ENCODE data around the gene CA9. TPM values are rescaled to one million over a fixed set of nuclear protein-coding genes. Genes with fewer than 3 reads are reported as not detected.
"Not testable (repeated sequence)": the region's sequence is repeated elsewhere in the genome, so short reads cannot be mapped to it uniquely, and the experiment has no call there.

Gene CA9
- total RNA-seq (under 1 TPM in 1 of 2 experiments, not detected in 1; 0.75 TPM), polyA plus RNA-seq (not detected)

DNA sequence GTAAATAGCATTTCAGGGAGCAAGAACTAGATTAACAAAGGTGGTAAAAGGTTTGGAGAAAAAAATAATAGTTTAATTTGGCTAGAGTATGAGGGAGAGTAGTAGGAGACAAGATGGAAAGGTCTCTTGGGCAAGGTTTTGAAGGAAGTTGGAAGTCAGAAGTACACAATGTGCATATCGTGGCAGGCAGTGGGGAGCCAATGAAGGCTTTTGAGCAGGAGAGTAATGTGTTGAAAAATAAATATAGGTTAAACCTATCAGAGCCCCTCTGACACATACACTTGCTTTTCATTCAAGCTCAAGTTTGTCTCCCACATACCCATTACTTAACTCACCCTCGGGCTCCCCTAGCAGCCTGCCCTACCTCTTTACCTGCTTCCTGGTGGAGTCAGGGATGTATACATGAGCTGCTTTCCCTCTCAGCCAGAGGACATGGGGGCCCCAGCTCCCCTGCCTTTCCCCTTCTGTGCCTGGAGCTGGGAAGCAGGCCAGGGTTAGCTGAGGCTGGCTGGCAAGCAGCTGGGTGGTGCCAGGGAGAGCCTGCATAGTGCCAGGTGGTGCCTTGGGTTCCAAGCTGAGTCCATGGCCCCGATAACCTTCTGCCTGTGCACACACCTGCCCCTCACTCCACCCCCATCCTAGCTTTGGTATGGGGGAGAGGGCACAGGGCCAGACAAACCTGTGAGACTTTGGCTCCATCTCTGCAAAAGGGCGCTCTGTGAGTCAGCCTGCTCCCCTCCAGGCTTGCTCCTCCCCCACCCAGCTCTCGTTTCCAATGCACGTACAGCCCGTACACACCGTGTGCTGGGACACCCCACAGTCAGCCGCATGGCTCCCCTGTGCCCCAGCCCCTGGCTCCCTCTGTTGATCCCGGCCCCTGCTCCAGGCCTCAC lies at the start of gene CA9:
Gene CA9, plus strand, starts transcription at position 797 of the 893 bp plus-strand sequence. Its CDS starts 32 bp downstream, at position 829.
- no peak within 1 kb of the TSS for H3K27ac ChIP-seq (ENCODE audit: low read depth, low read length)
- no peaks in the 10 kb centered on the region for H3K9me3 ChIP-seq (ENCODE audit: low read length)
- DNase-seq, result no peak
- H3K36me3 Mint-ChIP-seq, result no peaks in the 10 kb centered on the region
- H3K27me3 ChIP-seq (ENCODE audit: insufficient read depth, low read length, poor library complexity, severe bottlenecking), result no peaks in the 10 kb centered on the region
- peak within 1 kb of the TSS in 2 of 8 donors; percentile 38 to 67 for H3K27ac Mint-ChIP-seq
- no peaks in the 10 kb centered on the region for H3K9me3 Mint-ChIP-seq
- H3K4me3 ChIP-seq (ENCODE audit: low read length), result no peak within 1 kb of the TSS
- POLR2A ChIA-PET, result no interaction called here
- H3K4me1 ChIP-seq (ENCODE audit: insufficient read depth, low read length), result no peaks in the 10 kb centered on the region
- H3K36me3 ChIP-seq (ENCODE audit: insufficient read depth, low read length), result no peaks in the 10 kb centered on the region
- peaks cover 11 to 13% of the 10 kb centered on the region in 2 donors for H3K27me3 Mint-ChIP-seq
- H3K4me1 Mint-ChIP-seq, result peaks cover 11 to 20% (median 20%) of the 10 kb centered on the region in 3 donors
- CTCF ChIA-PET, result no interaction called here
- H3K4me3 Mint-ChIP-seq, result peak within 1 kb of the TSS in 6 of 7 donors; percentile 35 to 78 (median 56)

- Mint-ChIP-seq H3K4me1 (peaks cover 0 to 4% (median 0%) of the 10 kb centered on the region in 3 donors), H3K27me3 (no peaks in the 10 kb centered on the region), H3K27ac (peak overlapping the region in 1 of 8 donors; percentile 63), H3K36me3 (no peaks in the 10 kb centered on the region), H3K4me3 (no peak overlapping the region), H3K9me3 (no peaks in the 10 kb centered on the region)
- no peak for DNase-seq
- Histone ChIP-seq H3K27me3 (ENCODE audit: insufficient read depth, low read length, poor library complexity, severe bottlenecking) (no peaks in the 10 kb centered on the region), H3K4me3 (ENCODE audit: low read length) (no peak overlapping the region), H3K27ac (ENCODE audit: low read depth, low read length) (no peak overlapping the region), H3K9me3 (ENCODE audit: low read length) (no peaks in the 10 kb centered on the region), H3K4me1 (ENCODE audit: insufficient read depth, low read length) (no peaks in the 10 kb centered on the region), H3K36me3 (ENCODE audit: insufficient read depth, low read length) (no peaks in the 10 kb centered on the region)
- ChIA-PET POLR2A (no interaction called here), CTCF (interaction anchor here (1.8 to 2.0 kb wide), 2 partner anchors 19 to 69 kb away, joined by 7 to 8 read pairs; no protein-coding TSS in a partner anchor)
Measured at GRCh38 chr9:35627575-35627974, 46.2 kb upstream of the CA9 start.

DNA sequence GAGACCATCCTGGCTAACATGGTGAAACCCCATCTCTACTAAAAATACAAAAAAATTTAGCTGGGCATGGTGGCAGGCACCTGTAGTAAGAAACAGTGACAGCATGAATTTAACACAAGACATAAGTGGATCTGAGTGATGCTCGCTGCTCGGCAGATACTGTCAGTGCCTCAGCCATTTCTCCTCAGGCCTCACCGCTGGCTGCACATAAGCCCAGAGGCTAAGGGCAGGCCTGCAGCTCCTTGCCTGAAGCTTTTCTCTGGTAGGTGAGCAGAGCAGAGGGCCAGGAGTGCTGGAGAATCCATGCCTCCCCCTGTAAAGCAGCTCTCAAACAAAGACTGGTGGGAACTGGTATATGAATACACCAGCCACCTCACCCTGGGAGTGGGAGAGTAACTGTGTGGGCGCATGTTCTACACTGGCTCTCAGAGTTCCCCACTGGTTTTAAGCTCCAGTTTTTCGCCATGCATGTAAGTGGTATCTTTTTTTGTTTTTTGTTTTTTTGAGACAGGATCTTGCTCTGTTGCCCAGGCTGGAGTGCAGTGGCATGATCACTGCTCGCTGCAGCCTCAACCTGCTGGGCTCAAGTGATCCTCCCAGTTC lies 45.2 kb upstream of the CA9 start:
- no peaks in the 10 kb centered on the region for H3K9me3 ChIP-seq (ENCODE audit: low read length)
- H3K4me3 Mint-ChIP-seq, result no peak overlapping the region
- H3K27me3 Mint-ChIP-seq, result no peaks in the 10 kb centered on the region
- H3K36me3 ChIP-seq (ENCODE audit: insufficient read depth, low read length), result no peaks in the 10 kb centered on the region
- H3K4me3 ChIP-seq (ENCODE audit: low read length), result no peak overlapping the region
- no peak for DNase-seq
- peaks cover 0 to 4% (median 0%) of the 10 kb centered on the region in 3 donors for H3K4me1 Mint-ChIP-seq
- no peaks in the 10 kb centered on the region for H3K9me3 Mint-ChIP-seq
- CTCF ChIA-PET, result interaction anchor here (0.8 to 2.3 kb wide), 6 partner anchors 8 to 68 kb away, joined by 3 to 8 read pairs (median 6); no protein-coding TSS in a partner anchor
- H3K4me1 ChIP-seq (ENCODE audit: insufficient read depth, low read length), result no peaks in the 10 kb centered on the region
- no peaks in the 10 kb centered on the region for H3K36me3 Mint-ChIP-seq
- POLR2A ChIA-PET, result interaction anchor here (1.0 kb wide), 2 partner anchors 8 to 19 kb away, joined by 4 read pairs; no protein-coding TSS in a partner anchor
- H3K27ac ChIP-seq (ENCODE audit: low read depth, low read length), result no peak overlapping the region
- H3K27ac Mint-ChIP-seq, result no peak overlapping the region
- no peaks in the 10 kb centered on the region for H3K27me3 ChIP-seq (ENCODE audit: insufficient read depth, low read length, poor library complexity, severe bottlenecking)

GRCh38 chr9:35629597-35629996 lies 44.1 kb upstream of the CA9 start:
- H3K9me3 Mint-ChIP-seq, result no peaks in the 10 kb centered on the region
- Histone ChIP-seq H3K27me3 (ENCODE audit: insufficient read depth, low read length, poor library complexity, severe bottlenecking) (no peaks in the 10 kb centered on the region), H3K9me3 (ENCODE audit: low read length) (no peaks in the 10 kb centered on the region), H3K4me3 (ENCODE audit: low read length) (no peak overlapping the region), H3K27ac (ENCODE audit: low read depth, low read length) (no peak overlapping the region), H3K4me1 (ENCODE audit: insufficient read depth, low read length) (no peaks in the 10 kb centered on the region), H3K36me3 (ENCODE audit: insufficient read depth, low read length) (no peaks in the 10 kb centered on the region)
- no peaks in the 10 kb centered on the region for H3K36me3 Mint-ChIP-seq
- H3K27ac Mint-ChIP-seq, result no peak overlapping the region
- H3K4me1 Mint-ChIP-seq, result peaks cover 0 to 5% (median 0%) of the 10 kb centered on the region in 3 donors
- ChIA-PET POLR2A (interaction anchor here (1.0 kb wide), 1 partner anchor 17 kb away, joined by 4 read pairs; no protein-coding TSS in a partner anchor), CTCF (interaction anchor here (0.8 to 2.3 kb wide), 6 partner anchors 9 to 67 kb away, joined by 3 to 7 read pairs (median 4); no protein-coding TSS in a partner anchor)
- DNase-seq, result no peak
- H3K27me3 Mint-ChIP-seq, result no peaks in the 10 kb centered on the region
- H3K4me3 Mint-ChIP-seq, result no peak overlapping the region

GRCh38 chr9:35635730-35636129 lies 38.0 kb upstream of the CA9 start:
- no peak overlapping the region for H3K27ac ChIP-seq (ENCODE audit: low read depth, low read length)
- H3K9me3 ChIP-seq (ENCODE audit: low read length), result no peaks in the 10 kb centered on the region
- Mint-ChIP-seq H3K9me3 (no peaks in the 10 kb centered on the region), H3K4me1 (peaks cover 49 to 59% (median 55%) of the 10 kb centered on the region in 3 donors), H3K27me3 (no peaks in the 10 kb centered on the region), H3K27ac (peak overlapping the region; percentile 78 to 97 (median 87)), H3K4me3 (peak overlapping the region in 2 of 7 donors; percentile 32 to 69), H3K36me3 (peaks cover 4 to 6% (median 6%) of the 10 kb centered on the region in 3 donors)
- no peaks in the 10 kb centered on the region for H3K36me3 ChIP-seq (ENCODE audit: insufficient read depth, low read length)
- peaks cover 33% of the 10 kb centered on the region for H3K4me1 ChIP-seq (ENCODE audit: insufficient read depth, low read length)
- no peak for DNase-seq
- POLR2A ChIA-PET, result interaction anchor here (0.6 kb wide), 1 partner anchor 12 kb away, joined by 3 read pairs; no protein-coding TSS in a partner anchor
- CTCF ChIA-PET, result interaction anchor here (1.3 kb wide), 1 partner anchor 25 kb away, joined by 4 read pairs; no protein-coding TSS in a partner anchor
- H3K4me3 ChIP-seq (ENCODE audit: low read length), result no peak overlapping the region
- H3K27me3 ChIP-seq (ENCODE audit: insufficient read depth, low read length, poor library complexity, severe bottlenecking), result no peaks in the 10 kb centered on the region

DNA sequence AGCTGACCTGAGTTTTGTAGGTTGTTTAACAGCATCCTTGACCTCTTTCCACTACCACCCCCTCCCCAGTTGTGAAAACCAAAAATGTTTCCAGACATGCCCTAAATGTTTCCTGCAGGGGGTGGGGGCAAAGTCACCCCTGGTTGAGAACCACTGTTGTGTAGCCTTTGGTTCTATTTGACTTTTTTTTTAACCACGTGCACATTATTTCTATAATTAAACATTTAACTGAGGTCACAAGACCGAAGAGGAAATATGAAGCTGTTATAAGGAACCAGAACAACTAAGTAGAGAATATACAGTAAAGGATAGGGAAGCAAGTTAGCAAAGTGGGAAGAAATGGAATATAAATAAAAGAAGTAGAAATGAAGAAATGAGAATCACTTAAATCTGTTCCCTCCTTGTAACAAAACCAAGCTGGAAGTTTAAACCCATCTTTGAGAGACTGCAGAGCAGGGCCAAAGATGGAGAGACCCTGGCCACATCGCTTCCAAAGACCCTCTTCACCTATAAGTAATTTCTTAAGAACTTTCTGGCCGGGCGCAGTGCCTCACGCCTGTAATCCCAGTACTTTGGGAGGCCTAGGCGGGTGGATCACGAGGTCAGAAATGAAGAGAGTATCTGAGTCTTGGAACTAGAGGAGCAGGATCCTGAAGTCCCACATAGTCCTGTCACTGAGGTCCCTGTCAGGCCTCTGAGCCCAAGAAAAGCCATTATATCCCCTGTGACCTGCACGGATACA lies 37.4 kb upstream of the CA9 start:
- H3K4me3 ChIP-seq (ENCODE audit: low read length), result no peak overlapping the region
- peaks cover 50 to 64% (median 55%) of the 10 kb centered on the region in 3 donors for H3K4me1 Mint-ChIP-seq
- no peaks in the 10 kb centered on the region for H3K36me3 ChIP-seq (ENCODE audit: insufficient read depth, low read length)
- no peaks in the 10 kb centered on the region for H3K27me3 Mint-ChIP-seq
- H3K27me3 ChIP-seq (ENCODE audit: insufficient read depth, low read length, poor library complexity, severe bottlenecking), result no peaks in the 10 kb centered on the region
- peak overlapping the region; percentile 3 to 69 (median 36) for H3K4me3 Mint-ChIP-seq
- H3K4me1 ChIP-seq (ENCODE audit: insufficient read depth, low read length), result peaks cover 33% of the 10 kb centered on the region
- POLR2A ChIA-PET, result no interaction called here
- H3K27ac Mint-ChIP-seq, result peak overlapping the region; percentile 79 to 97 (median 91)
- H3K9me3 ChIP-seq (ENCODE audit: low read length), result no peaks in the 10 kb centered on the region
- no peak for DNase-seq
- H3K27ac ChIP-seq (ENCODE audit: low read depth, low read length), result no peak overlapping the region
- H3K9me3 Mint-ChIP-seq, result no peaks in the 10 kb centered on the region
- CTCF ChIA-PET, result interaction anchor here (0.8 to 1.3 kb wide), 2 partner anchors 11 to 25 kb away, joined by 4 read pairs; no protein-coding TSS in a partner anchor
- peaks cover 4 to 11% (median 8%) of the 10 kb centered on the region in 3 donors for H3K36me3 Mint-ChIP-seq

- Mint-ChIP-seq H3K4me1 (peaks cover 52 to 69% (median 55%) of the 10 kb centered on the region in 3 donors), H3K4me3 (peak overlapping the region in 2 of 7 donors; percentile 39 to 69), H3K36me3 (peaks cover 4 to 11% (median 11%) of the 10 kb centered on the region in 3 donors), H3K27ac (peak overlapping the region; percentile 79 to 97 (median 94))
- POLR2A ChIA-PET; H3K4me3 ChIP-seq (ENCODE audit: low read length); H3K27me3 ChIP-seq (ENCODE audit: insufficient read depth, low read length, poor library complexity, severe bottlenecking); H3K9me3 ChIP-seq (ENCODE audit: low read length); H3K27ac ChIP-seq (ENCODE audit: low read depth, low read length); H3K9me3 Mint-ChIP-seq; H3K36me3 ChIP-seq (ENCODE audit: insufficient read depth, low read length); H3K27me3 Mint-ChIP-seq; DNase-seq: not testable (repeated sequence)
- H3K4me1 ChIP-seq (ENCODE audit: insufficient read depth, low read length), result peaks cover 33% of the 10 kb centered on the region
- CTCF ChIA-PET, result interaction anchor here (0.8 to 1.3 kb wide), 2 partner anchors 10 to 26 kb away, joined by 4 read pairs; no protein-coding TSS in a partner anchor
Measured at GRCh38 chr9:35636877-35637246, 36.9 kb upstream of the CA9 start.
